WTC11 (cell line): ENCODE measurements around the gene CDK6. TPM values are rescaled to one million over a fixed set of nuclear protein-coding genes. Genes with fewer than 3 reads are reported as not detected.

Experiments used
- ATAC-seq: fragments of 200-7000 bp; cut with Tn5 transposase; 2 replicates; pipeline ENCODE4 v1.10.0; 2021; ENCODE audit warnings: mild to moderate bottlenecking, moderate library complexity
- CTCF ChIA-PET: fragments of 300-600 bp; sonication (Branson Sonifier 250); formaldehyde crosslinking; loops from one replicate; lab custom pipeline; 2021; ENCODE audit warnings: antibody characterized with exemption; lab: Charles Lee
- POLR2A ChIA-PET: fragments of 350-600 bp; sonication (Branson Sonifier 250); formaldehyde crosslinking; loops from one replicate; lab custom pipeline; 2021; ENCODE audit warnings: antibody characterized with exemption; lab: Charles Lee
- DNase-seq: peaks from one replicate; pipeline ENCODE4 v3.0.0; 2021; ENCODE audit warnings: low spot score
- H3K27ac Mint-ChIP-seq: 2 replicates; pipeline ENCODE4 v1.8.0; 2021; ENCODE audit warnings: mixed read lengths
- H3K27me3 Mint-ChIP-seq: 2 replicates; pipeline ENCODE4 v1.8.0; 2021; ENCODE audit warnings: low read depth, mild to moderate bottlenecking, moderate library complexity, mixed read lengths
- H3K36me3 Mint-ChIP-seq: 2 replicates; pipeline ENCODE4 v1.8.0; 2021; ENCODE audit warnings: mixed read lengths
- H3K4me1 Mint-ChIP-seq: 2 replicates; pipeline ENCODE4 v1.8.0; 2022; ENCODE audit warnings: mixed read lengths
- H3K4me3 Mint-ChIP-seq: 2 replicates; pipeline ENCODE4 v1.8.0; 2021; ENCODE audit warnings: mild to moderate bottlenecking, moderate library complexity, mixed read lengths
- H3K9me3 Mint-ChIP-seq: 2 replicates; pipeline ENCODE4 v1.8.0; 2021; ENCODE audit warnings: mixed read lengths
- CREB1 ChIP-seq: sonication (generic); formaldehyde crosslinking; IDR thresholded peaks from 2 replicates; pipeline ENCODE4 v1.8.0; 2023; ENCODE audit warnings: mild to moderate bottlenecking, missing genetic modification reagents
- ELF4 ChIP-seq: sonication (generic); formaldehyde crosslinking; IDR thresholded peaks from 2 replicates; pipeline ENCODE4 v1.8.1; 2022; ENCODE audit warnings: low read depth, mild to moderate bottlenecking, moderate library complexity, missing genetic modification reagents
- FOXP1 ChIP-seq: sonication (generic); formaldehyde crosslinking; IDR thresholded peaks from 2 replicates; pipeline ENCODE4 v1.8.0; 2022; ENCODE audit warnings: missing genetic modification reagents, mild to moderate bottlenecking, moderate library complexity, borderline replicate concordance
- GABPB1 ChIP-seq: sonication (generic); formaldehyde crosslinking; IDR thresholded peaks from 2 replicates; pipeline ENCODE4 v1.8.1; 2023; ENCODE audit warnings: mild to moderate bottlenecking, missing genetic modification reagents
- GRHL2 ChIP-seq: fragments of 250-450 bp; sonication (Bioruptor Pico); IDR thresholded peaks from 2 replicates; pipeline ENCODE4 v1.8.0; 2022; ENCODE audit warnings: mild to moderate bottlenecking, moderate library complexity; ENCODE audit not compliant: insufficient replicate concordance, severe bottlenecking
- GTF2I ChIP-seq: fragments of 250-450 bp; sonication (Bioruptor Pico); conservative IDR thresholded peaks from 2 replicates; pipeline ENCODE4 v1.4.0; 2021; ENCODE audit warnings: mild to moderate bottlenecking
- IRF1 ChIP-seq: sonication (generic); formaldehyde crosslinking; IDR thresholded peaks from 2 replicates; pipeline ENCODE4 v1.8.0; 2023; ENCODE audit warnings: missing genetic modification reagents
- IRF2 ChIP-seq: sonication (generic); formaldehyde crosslinking; IDR thresholded peaks from 2 replicates; pipeline ENCODE4 v1.8.0; 2022; ENCODE audit warnings: low read depth, missing genetic modification reagents, borderline replicate concordance
- NFYB ChIP-seq: sonication (generic); formaldehyde crosslinking; conservative IDR thresholded peaks from 2 replicates; pipeline ENCODE4 v1.8.0; 2022; ENCODE audit warnings: low read depth, missing genetic modification reagents
- SP1 ChIP-seq: sonication (generic); formaldehyde crosslinking; conservative IDR thresholded peaks from 2 replicates; pipeline ENCODE4 v1.8.1; 2022; ENCODE audit warnings: missing genetic modification reagents
- STAT6 ChIP-seq: sonication (generic); formaldehyde crosslinking; conservative IDR thresholded peaks from 2 replicates; pipeline ENCODE4 v1.8.1; 2023; ENCODE audit warnings: mild to moderate bottlenecking, low read depth, missing genetic modification reagents, moderate library complexity
- TP53 ChIP-seq: sonication (generic); formaldehyde crosslinking; IDR thresholded peaks from 2 replicates; pipeline ENCODE4 v1.8.1; 2023; ENCODE audit warnings: mild to moderate bottlenecking, missing genetic modification reagents
- ZNF121 ChIP-seq: sonication (generic); formaldehyde crosslinking; IDR thresholded peaks from 2 replicates; pipeline ENCODE4 v1.8.0; 2023; ENCODE audit warnings: missing genetic modification reagents
- ZNF317 ChIP-seq: sonication (generic); formaldehyde crosslinking; IDR thresholded peaks from 2 replicates; pipeline ENCODE4 v1.8.1; 2023; ENCODE audit warnings: low read depth, mild to moderate bottlenecking, moderate library complexity, missing genetic modification reagents, borderline replicate concordance
- ZNF396 ChIP-seq: fragments of 250-450 bp; sonication (Bioruptor Pico); IDR thresholded peaks from 2 replicates; pipeline ENCODE4 v1.8.0; 2021; ENCODE audit warnings: mild to moderate bottlenecking, moderate library complexity, borderline replicate concordance
- ZNF423 ChIP-seq: fragments of 250-450 bp; sonication (Bioruptor Pico); IDR thresholded peaks from 2 replicates; pipeline ENCODE4 v2.1.2; 2022; ENCODE audit warnings: mild to moderate bottlenecking, moderate library complexity
- ZNF671 ChIP-seq: fragments of 250-450 bp; sonication (Bioruptor Pico); IDR thresholded peaks from 2 replicates; pipeline ENCODE4 v1.8.0; 2021; ENCODE audit warnings: mild to moderate bottlenecking
- total RNA-seq: library from RNA; stranded (reverse); gene quantifications from 3 replicates; pipeline ENCODE4 v1.2.3, GENCODE V29; 2021
- TF ChIP-seq, protein P1 (sequence below): sonication (generic); formaldehyde crosslinking; IDR thresholded peaks from 2 replicates; pipeline ENCODE4 v1.8.1; 2023; ENCODE audit warnings: mild to moderate bottlenecking, missing genetic modification reagents, moderate library complexity
- TF ChIP-seq, protein P2 (sequence below): sonication (generic); formaldehyde crosslinking; IDR thresholded peaks from 2 replicates; pipeline ENCODE4 v1.8.1; 2022; ENCODE audit warnings: mild to moderate bottlenecking, moderate library complexity, missing genetic modification reagents
- TF ChIP-seq, protein P3 (sequence below): fragments of 250-450 bp; sonication (Bioruptor Pico); IDR thresholded peaks from 2 replicates; pipeline ENCODE4 v1.9.0; 2021; ENCODE audit warnings: moderate library complexity, mild to moderate bottlenecking, inconsistent platforms, borderline replicate concordance
- TF ChIP-seq, protein P4 (sequence below): sonication (generic); formaldehyde crosslinking; IDR thresholded peaks from 2 replicates; pipeline ENCODE4 v1.8.0; 2022; ENCODE audit warnings: mild to moderate bottlenecking, missing genetic modification reagents
- TF ChIP-seq, protein P5 (sequence below): sonication (generic); formaldehyde crosslinking; IDR thresholded peaks from 2 replicates; pipeline ENCODE4 v1.8.1; 2023; ENCODE audit warnings: mild to moderate bottlenecking, moderate library complexity, missing genetic modification reagents

The CDK6 gene
- total RNA-seq, 1 experiment from 2014 or later: 47.2 TPM

DNA sequence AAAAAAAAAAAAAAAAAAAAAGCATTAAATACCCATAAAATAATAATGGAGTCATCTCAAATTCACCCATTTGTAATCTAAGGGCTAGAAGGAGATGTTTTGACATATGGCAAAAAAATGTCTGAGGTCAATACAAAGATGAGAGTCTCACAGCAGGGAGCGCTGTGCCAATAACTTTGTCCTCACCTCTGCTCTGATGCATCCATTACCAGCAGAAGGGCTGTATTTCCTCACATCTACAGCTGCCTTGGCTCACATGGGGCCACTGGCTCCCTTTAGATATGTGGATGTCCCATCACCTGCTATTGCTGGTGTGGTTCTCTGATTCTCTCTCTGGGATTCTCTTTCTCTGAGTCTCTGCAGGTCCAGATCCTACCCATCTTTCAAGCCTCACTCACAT lies 155.9 kb downstream of the CDK6 start:
- ATAC-seq: no peak
- ChIA-PET POLR2A (no interaction called here), CTCF (no interaction called here)

GRCh38 chr7:92678291-92678920 lies 158.0 kb downstream of the CDK6 start:
- peaks cover 13% of the 10 kb centered on the region for H3K4me1 Mint-ChIP-seq
- no peak for ATAC-seq
- no peak for TF ChIP-seq GRHL2 (CRISPR knock-in tag)
- TF ChIP-seq GABPB1 (CRISPR knock-in tag): peak; percentile 69
- no peak overlapping the region for H3K27ac Mint-ChIP-seq
- H3K36me3 Mint-ChIP-seq: no peaks in the 10 kb centered on the region
- POLR2A ChIA-PET: no interaction called here
- no peaks in the 10 kb centered on the region for H3K9me3 Mint-ChIP-seq
- no peak overlapping the region for H3K4me3 Mint-ChIP-seq
- peaks cover 5% of the 10 kb centered on the region; the same call in 1 of the 2 replicates for H3K27me3 Mint-ChIP-seq
- no peak for DNase-seq
- CTCF ChIA-PET: no interaction called here

More for the DNA sequence above, 155.9 kb downstream of the CDK6 start:
- Mint-ChIP-seq H3K4me3 (no peak overlapping the region), H3K4me1 (peaks cover 33% of the 10 kb centered on the region), H3K27ac (no peak overlapping the region), H3K36me3 (no peaks in the 10 kb centered on the region), H3K9me3 (no peaks in the 10 kb centered on the region), H3K27me3 (peaks cover 5% of the 10 kb centered on the region; the same call in 1 of the 2 replicates)
- no peak for TF ChIP-seq ZNF423 (CRISPR knock-in tag)
- TF ChIP-seq, protein P1, sequence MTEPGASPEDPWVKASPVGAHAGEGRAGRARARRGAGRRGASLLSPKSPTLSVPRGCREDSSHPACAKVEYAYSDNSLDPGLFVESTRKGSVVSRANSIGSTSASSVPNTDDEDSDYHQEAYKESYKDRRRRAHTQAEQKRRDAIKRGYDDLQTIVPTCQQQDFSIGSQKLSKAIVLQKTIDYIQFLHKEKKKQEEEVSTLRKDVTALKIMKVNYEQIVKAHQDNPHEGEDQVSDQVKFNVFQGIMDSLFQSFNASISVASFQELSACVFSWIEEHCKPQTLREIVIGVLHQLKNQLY (CRISPR knock-in tag): no peak
- no peak for TF ChIP-seq GTF2I (CRISPR knock-in tag)
- no peak for TF ChIP-seq SP1
- no peak for TF ChIP-seq ELF4
- TF ChIP-seq NFYB (CRISPR knock-in tag): no peak
- no peak for TF ChIP-seq TP53 (CRISPR knock-in tag)
- TF ChIP-seq, protein P2, sequence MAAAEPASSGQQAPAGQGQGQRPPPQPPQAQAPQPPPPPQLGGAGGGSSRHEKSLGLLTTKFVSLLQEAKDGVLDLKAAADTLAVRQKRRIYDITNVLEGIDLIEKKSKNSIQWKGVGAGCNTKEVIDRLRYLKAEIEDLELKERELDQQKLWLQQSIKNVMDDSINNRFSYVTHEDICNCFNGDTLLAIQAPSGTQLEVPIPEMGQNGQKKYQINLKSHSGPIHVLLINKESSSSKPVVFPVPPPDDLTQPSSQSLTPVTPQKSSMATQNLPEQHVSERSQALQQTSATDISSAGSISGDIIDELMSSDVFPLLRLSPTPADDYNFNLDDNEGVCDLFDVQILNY (CRISPR knock-in tag): no peak
- TF ChIP-seq FOXP1: no peak
- TF ChIP-seq IRF1 (CRISPR knock-in tag): no peak
- TF ChIP-seq, protein P3, sequence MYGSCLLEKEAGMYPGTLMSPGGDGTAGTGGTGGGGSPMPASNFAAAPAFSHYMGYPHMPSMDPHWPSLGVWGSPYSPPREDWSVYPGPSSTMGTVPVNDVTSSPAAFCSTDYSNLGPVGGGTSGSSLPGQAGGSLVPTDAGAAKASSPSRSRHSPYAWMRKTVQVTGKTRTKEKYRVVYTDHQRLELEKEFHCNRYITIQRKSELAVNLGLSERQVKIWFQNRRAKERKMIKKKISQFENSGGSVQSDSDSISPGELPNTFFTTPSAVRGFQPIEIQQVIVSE (CRISPR knock-in tag): no peak
- no peak for TF ChIP-seq ZNF396
- TF ChIP-seq IRF2: no peak
- TF ChIP-seq ZNF121 (CRISPR knock-in tag): no peak
- TF ChIP-seq ZNF671 (CRISPR knock-in tag): no peak
- DNase-seq: no peak

DNA sequence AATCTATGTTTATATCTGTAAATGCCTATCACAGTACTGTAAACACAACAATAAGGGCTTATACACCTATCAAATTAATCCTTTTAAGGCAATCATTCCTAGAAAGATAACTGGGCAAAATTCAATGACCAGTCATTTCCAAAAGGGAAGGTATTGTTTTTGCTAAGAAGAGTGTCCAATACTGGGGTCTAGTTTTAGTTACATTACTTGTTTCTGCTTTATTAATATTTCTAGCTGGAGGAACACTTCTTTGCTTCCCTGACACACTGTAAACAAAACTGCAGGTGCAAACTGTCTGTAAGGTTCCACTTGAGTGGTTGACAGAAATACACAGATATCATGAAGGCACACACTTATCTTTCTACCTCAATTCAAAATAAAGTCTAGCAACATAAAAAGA lies 162.0 kb downstream of the CDK6 start:
- Mint-ChIP-seq H3K27ac (no peak overlapping the region), H3K9me3 (no peaks in the 10 kb centered on the region), H3K36me3 (no peaks in the 10 kb centered on the region)
- POLR2A ChIA-PET: no interaction called here
- CTCF ChIA-PET: no interaction called here
- ATAC-seq: no peak
- TF ChIP-seq CREB1: no peak
- no peak for TF ChIP-seq STAT6 (CRISPR knock-in tag)
- TF ChIP-seq ZNF423 (CRISPR knock-in tag): no peak
- TF ChIP-seq, protein P4, sequence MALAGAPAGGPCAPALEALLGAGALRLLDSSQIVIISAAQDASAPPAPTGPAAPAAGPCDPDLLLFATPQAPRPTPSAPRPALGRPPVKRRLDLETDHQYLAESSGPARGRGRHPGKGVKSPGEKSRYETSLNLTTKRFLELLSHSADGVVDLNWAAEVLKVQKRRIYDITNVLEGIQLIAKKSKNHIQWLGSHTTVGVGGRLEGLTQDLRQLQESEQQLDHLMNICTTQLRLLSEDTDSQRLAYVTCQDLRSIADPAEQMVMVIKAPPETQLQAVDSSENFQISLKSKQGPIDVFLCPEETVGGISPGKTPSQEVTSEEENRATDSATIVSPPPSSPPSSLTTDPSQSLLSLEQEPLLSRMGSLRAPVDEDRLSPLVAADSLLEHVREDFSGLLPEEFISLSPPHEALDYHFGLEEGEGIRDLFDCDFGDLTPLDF (CRISPR knock-in tag): no peak
- no peak for TF ChIP-seq IRF2
- no peak for TF ChIP-seq ZNF317 (CRISPR knock-in tag)
- TF ChIP-seq, protein P5, sequence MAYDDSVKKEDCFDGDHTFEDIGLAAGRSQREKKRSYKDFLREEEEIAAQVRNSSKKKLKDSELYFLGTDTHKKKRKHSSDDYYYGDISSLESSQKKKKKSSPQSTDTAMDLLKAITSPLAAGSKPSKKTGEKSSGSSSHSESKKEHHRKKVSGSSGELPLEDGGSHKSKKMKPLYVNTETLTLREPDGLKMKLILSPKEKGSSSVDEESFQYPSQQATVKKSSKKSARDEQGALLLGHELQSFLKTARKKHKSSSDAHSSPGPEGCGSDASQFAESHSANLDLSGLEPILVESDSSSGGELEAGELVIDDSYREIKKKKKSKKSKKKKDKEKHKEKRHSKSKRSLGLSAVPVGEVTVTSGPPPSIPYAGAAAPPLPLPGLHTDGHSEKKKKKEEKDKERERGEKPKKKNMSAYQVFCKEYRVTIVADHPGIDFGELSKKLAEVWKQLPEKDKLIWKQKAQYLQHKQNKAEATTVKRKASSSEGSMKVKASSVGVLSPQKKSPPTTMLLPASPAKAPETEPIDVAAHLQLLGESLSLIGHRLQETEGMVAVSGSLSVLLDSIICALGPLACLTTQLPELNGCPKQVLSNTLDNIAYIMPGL (CRISPR knock-in tag): no peak
- TF ChIP-seq, protein P3 (CRISPR knock-in tag): no peak
- TF ChIP-seq, all 79 proteins: peak for 0
- no peaks in the 10 kb centered on the region for H3K27me3 Mint-ChIP-seq
- H3K4me1 Mint-ChIP-seq: no peaks in the 10 kb centered on the region
- DNase-seq: no peak
- no peak overlapping the region for H3K4me3 Mint-ChIP-seq
